ENCODE measurements around the gene OR10K2. TPM values are rescaled to one million over a fixed set of nuclear protein-coding genes. Genes with fewer than 3 reads are reported as not detected.

Gene OR10K2
- total RNA-seq, 1 experiment from 2014 or later: not detected

DNA sequence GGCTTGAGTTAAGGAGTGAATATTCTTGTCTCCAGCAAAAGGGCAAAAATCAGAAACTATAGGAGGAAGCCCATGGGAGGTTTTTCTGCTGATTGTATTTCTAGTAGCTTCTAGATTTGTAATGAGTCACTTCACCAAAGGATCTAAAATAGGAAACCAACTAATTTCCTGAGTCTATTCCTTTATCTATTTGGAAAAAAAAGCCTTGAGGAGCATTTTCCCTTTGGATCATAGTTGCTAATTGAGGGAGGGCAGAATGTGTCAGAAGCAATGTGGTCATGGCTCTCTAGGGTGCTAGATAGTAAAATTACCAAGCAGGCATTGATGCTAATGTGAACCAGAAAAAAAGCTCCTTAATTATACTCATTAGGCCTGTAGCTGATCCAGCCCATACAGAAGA, 45.9 kb upstream of the OR10K2 start, which contains the start of gene OR10R2:
Gene OR10R2 (plus strand): TSS at position 301 of the 400 bp plus-strand sequence. CDS start 106 bp downstream, outside the sequence.
- Histone ChIP-seq H2BK12ac (ENCODE audit: insufficient read length, low read depth, low read length) (no peak within 1 kb of the TSS), H4K5ac (ENCODE audit: insufficient read length, low read depth, low read length) (no peak within 1 kb of the TSS), H3K23ac (ENCODE audit: insufficient read length, low read depth, low read length) (no peak within 1 kb of the TSS), H3K4me1 (ENCODE audit: insufficient read depth, low read length) (no peaks in the 10 kb centered on the region), H3K27me3 (ENCODE audit: insufficient read depth, low read length) (no peaks in the 10 kb centered on the region), H3K9me3 (ENCODE audit: control insufficient read depth, low read depth, low read length) (no peaks in the 10 kb centered on the region), H3K18ac (ENCODE audit: insufficient read length, low read depth, low read length) (no peak within 1 kb of the TSS), H3K27ac (ENCODE audit: insufficient read length, low read depth, low read length) (no peak within 1 kb of the TSS), H3K79me2 (ENCODE audit: insufficient read depth, low read length) (no peaks in the 10 kb centered on the region), H2AFZ (ENCODE audit: low read length) (no peak within 1 kb of the TSS), H3K79me1 (ENCODE audit: insufficient read depth, low read depth, low read length, poor library complexity, severe bottlenecking) (no peaks in the 10 kb centered on the region), H2BK15ac (ENCODE audit: low read depth, low read length) (no peak within 1 kb of the TSS), H4K91ac (ENCODE audit: insufficient read length, low read depth, low read length) (no peak within 1 kb of the TSS), H2AK5ac (ENCODE audit: insufficient read length, low read length) (no peak within 1 kb of the TSS), H3K23me2 (ENCODE audit: insufficient read length, low read depth, low read length, poor library complexity, severe bottlenecking) (no peaks in the 10 kb centered on the region), H3K4me2 (ENCODE audit: insufficient read depth, insufficient read length, low read length) (no peak within 1 kb of the TSS), H4K8ac (replicated peaks; ENCODE audit: insufficient read length, low read depth, low read length) (no peak within 1 kb of the TSS), H3K9ac (ENCODE audit: extremely low read depth, insufficient read length, low read length) (no peak within 1 kb of the TSS), H3K4ac (ENCODE audit: low read depth, low read length) (no peak within 1 kb of the TSS), H4K20me1 (ENCODE audit: control insufficient read depth, insufficient read depth, insufficient read length) (no peaks in the 10 kb centered on the region), H2BK20ac (ENCODE audit: low read depth, low read length, poor library complexity, severe bottlenecking) (no peak within 1 kb of the TSS), H2BK5ac (ENCODE audit: insufficient read length, low read length) (no peak within 1 kb of the TSS), H2BK120ac (ENCODE audit: low read depth, low read length, poor library complexity, severe bottlenecking) (no peak within 1 kb of the TSS), H3K14ac (ENCODE audit: insufficient read depth, low read length) (no peak within 1 kb of the TSS), H3K56ac (ENCODE audit: insufficient read length, low read depth, low read length) (no peak within 1 kb of the TSS), H3T11ph (ENCODE audit: low read length) (no peak within 1 kb of the TSS)
- no peak for DNase-seq
- Mint-ChIP-seq H3K9me3 (no peaks in the 10 kb centered on the region), H3K4me1 (no peaks in the 10 kb centered on the region), H3K27ac (no peak within 1 kb of the TSS), H3K27me3 (ENCODE audit: low read depth) (no peaks in the 10 kb centered on the region), H3K4me3 (no peak within 1 kb of the TSS), H3K36me3 (ENCODE audit: insufficient read depth in 1 of 3, low read depth in 3 of 3) (no peaks in the 10 kb centered on the region)
- TF ChIP-seq, protein P1, sequence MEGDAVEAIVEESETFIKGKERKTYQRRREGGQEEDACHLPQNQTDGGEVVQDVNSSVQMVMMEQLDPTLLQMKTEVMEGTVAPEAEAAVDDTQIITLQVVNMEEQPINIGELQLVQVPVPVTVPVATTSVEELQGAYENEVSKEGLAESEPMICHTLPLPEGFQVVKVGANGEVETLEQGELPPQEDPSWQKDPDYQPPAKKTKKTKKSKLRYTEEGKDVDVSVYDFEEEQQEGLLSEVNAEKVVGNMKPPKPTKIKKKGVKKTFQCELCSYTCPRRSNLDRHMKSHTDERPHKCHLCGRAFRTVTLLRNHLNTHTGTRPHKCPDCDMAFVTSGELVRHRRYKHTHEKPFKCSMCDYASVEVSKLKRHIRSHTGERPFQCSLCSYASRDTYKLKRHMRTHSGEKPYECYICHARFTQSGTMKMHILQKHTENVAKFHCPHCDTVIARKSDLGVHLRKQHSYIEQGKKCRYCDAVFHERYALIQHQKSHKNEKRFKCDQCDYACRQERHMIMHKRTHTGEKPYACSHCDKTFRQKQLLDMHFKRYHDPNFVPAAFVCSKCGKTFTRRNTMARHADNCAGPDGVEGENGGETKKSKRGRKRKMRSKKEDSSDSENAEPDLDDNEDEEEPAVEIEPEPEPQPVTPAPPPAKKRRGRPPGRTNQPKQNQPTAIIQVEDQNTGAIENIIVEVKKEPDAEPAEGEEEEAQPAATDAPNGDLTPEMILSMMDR (conservative IDR thresholded peaks at IDR 0.05): no peak
